Adipocyte (in vitro differentiated cells): ENCODE results near the gene PTPRN2.
"Not testable (repeated sequence)": the region's sequence is repeated elsewhere in the genome, so short reads cannot be mapped to it uniquely, and the experiment has no call there.

Experiments used
- DNase-seq: peaks from one replicate; pipeline ENCODE4 v3.0.0-alpha.2; 2015; ENCODE audit warnings: low read depth
- H3K27me3 ChIP-seq: replicated peaks from 2 replicates; pipeline ENCODE4 v1.7.0; 2013; ENCODE audit warnings: mild to moderate bottlenecking, low read length, moderate library complexity; ENCODE audit not compliant: control insufficient read depth, insufficient read depth
- H3K36me3 ChIP-seq: 2 replicates; pipeline ENCODE4 v1.7.0; 2013; ENCODE audit warnings: low read length, mild to moderate bottlenecking, moderate library complexity; ENCODE audit not compliant: control insufficient read depth, insufficient read depth, severe bottlenecking
- H3K4me1 ChIP-seq: 2 replicates; pipeline ENCODE4 v1.7.0; 2013; ENCODE audit warnings: mild to moderate bottlenecking, low read length, moderate library complexity; ENCODE audit not compliant: control insufficient read depth, insufficient read depth
- H3K4me3 ChIP-seq: 2 replicates; pipeline ENCODE4 v1.7.0; 2013; ENCODE audit warnings: mild to moderate bottlenecking, low read length, moderate library complexity
- H3K9ac ChIP-seq: 2 replicates; pipeline ENCODE4 v1.7.0; 2013; ENCODE audit warnings: mild to moderate bottlenecking, low read length, moderate library complexity
- H3K9me3 ChIP-seq: 2 replicates; pipeline ENCODE4 v1.7.0; 2013; ENCODE audit warnings: mild to moderate bottlenecking, low read length, moderate library complexity; ENCODE audit not compliant: control insufficient read depth

PTPRN2 gene

GRCh38 chr7:158299607-158300006 lies 288.0 kb downstream of the PTPRN2 start:
- Histone ChIP-seq H3K9ac (no peak overlapping the region), H3K4me1 (no peaks in the 10 kb centered on the region), H3K4me3 (no peak overlapping the region), H3K9me3 (no peaks in the 10 kb centered on the region), H3K36me3 (no peaks in the 10 kb centered on the region), H3K27me3 (no peaks in the 10 kb centered on the region)
- DNase-seq: no peak

GRCh38 chr7:158296798-158297104 lies 290.9 kb downstream of the PTPRN2 start:
- Histone ChIP-seq H3K9me3 (no peaks in the 10 kb centered on the region), H3K4me1 (no peaks in the 10 kb centered on the region), H3K27me3 (no peaks in the 10 kb centered on the region), H3K4me3 (no peak overlapping the region), H3K36me3 (no peaks in the 10 kb centered on the region), H3K9ac (no peak overlapping the region)
- DNase-seq: no peak

GRCh38 chr7:158295966-158296797 lies 291.4 kb downstream of the PTPRN2 start:
- H3K9me3 ChIP-seq: no peaks in the 10 kb centered on the region

GRCh38 chr7:158294468-158295215 lies 293.0 kb downstream of the PTPRN2 start:
- H3K4me3 ChIP-seq, H3K4me1 ChIP-seq, H3K27me3 ChIP-seq, DNase-seq, H3K36me3 ChIP-seq, H3K9me3 ChIP-seq, H3K9ac ChIP-seq: not testable (repeated sequence)

More at GRCh38 chr7:158295966-158296797, 291.4 kb downstream of the PTPRN2 start:
- no peak for DNase-seq
- Histone ChIP-seq H3K27me3 (no peaks in the 10 kb centered on the region), H3K36me3 (no peaks in the 10 kb centered on the region), H3K4me3 (no peak overlapping the region), H3K4me1 (no peaks in the 10 kb centered on the region), H3K9ac (no peak overlapping the region)

GRCh38 chr7:158292948-158293347 lies 294.7 kb downstream of the PTPRN2 start:
- Histone ChIP-seq H3K36me3 (no peaks in the 10 kb centered on the region), H3K4me3 (no peak overlapping the region), H3K27me3 (no peaks in the 10 kb centered on the region), H3K9me3 (peaks cover 10% of the 10 kb centered on the region), H3K9ac (no peak overlapping the region), H3K4me1 (no peaks in the 10 kb centered on the region)
- DNase-seq: no peak

- Histone ChIP-seq H3K9me3 (peaks cover 17% of the 10 kb centered on the region), H3K36me3 (no peaks in the 10 kb centered on the region), H3K4me1 (no peaks in the 10 kb centered on the region)
Measured at GRCh38 chr7:158291998-158292397, 295.6 kb downstream of the PTPRN2 start.

GRCh38 chr7:158289761-158290523 lies 297.7 kb downstream of the PTPRN2 start:
- Histone ChIP-seq H3K9me3 (peaks cover 28% of the 10 kb centered on the region), H3K27me3 (no peaks in the 10 kb centered on the region), H3K4me3 (no peak overlapping the region), H3K36me3 (no peaks in the 10 kb centered on the region), H3K9ac (no peak overlapping the region), H3K4me1 (no peaks in the 10 kb centered on the region)
- no peak for DNase-seq

More at GRCh38 chr7:158291998-158292397, 295.6 kb downstream of the PTPRN2 start:
- no peak overlapping the region for H3K4me3 ChIP-seq
- no peaks in the 10 kb centered on the region for H3K27me3 ChIP-seq
- H3K9ac ChIP-seq: no peak overlapping the region
- DNase-seq: no peak

GRCh38 chr7:158289231-158289630 lies 298.4 kb downstream of the PTPRN2 start:
- no peak for DNase-seq
- H3K9ac ChIP-seq: no peak overlapping the region
- H3K4me3 ChIP-seq: no peak overlapping the region
- peaks cover 28% of the 10 kb centered on the region for H3K9me3 ChIP-seq
- H3K36me3 ChIP-seq: no peaks in the 10 kb centered on the region
- no peaks in the 10 kb centered on the region for H3K27me3 ChIP-seq
- H3K4me1 ChIP-seq: no peaks in the 10 kb centered on the region

GRCh38 chr7:158286210-158286609 lies 301.4 kb downstream of the PTPRN2 start:
- Histone ChIP-seq H3K4me3 (no peak overlapping the region), H3K9me3 (peaks cover 28% of the 10 kb centered on the region), H3K27me3 (no peaks in the 10 kb centered on the region), H3K4me1 (no peaks in the 10 kb centered on the region), H3K36me3 (no peaks in the 10 kb centered on the region), H3K9ac (no peak overlapping the region)
- no peak for DNase-seq

GRCh38 chr7:158285383-158285770 lies 302.2 kb downstream of the PTPRN2 start:
- peaks cover 28% of the 10 kb centered on the region for H3K9me3 ChIP-seq
- no peak overlapping the region for H3K9ac ChIP-seq
- DNase-seq: no peak
- H3K36me3 ChIP-seq: no peaks in the 10 kb centered on the region
- H3K27me3 ChIP-seq: no peaks in the 10 kb centered on the region
- no peaks in the 10 kb centered on the region for H3K4me1 ChIP-seq
- no peak overlapping the region for H3K4me3 ChIP-seq
